ENCODE measurements around the gene P3R3URF.

The P3R3URF gene

DNA sequence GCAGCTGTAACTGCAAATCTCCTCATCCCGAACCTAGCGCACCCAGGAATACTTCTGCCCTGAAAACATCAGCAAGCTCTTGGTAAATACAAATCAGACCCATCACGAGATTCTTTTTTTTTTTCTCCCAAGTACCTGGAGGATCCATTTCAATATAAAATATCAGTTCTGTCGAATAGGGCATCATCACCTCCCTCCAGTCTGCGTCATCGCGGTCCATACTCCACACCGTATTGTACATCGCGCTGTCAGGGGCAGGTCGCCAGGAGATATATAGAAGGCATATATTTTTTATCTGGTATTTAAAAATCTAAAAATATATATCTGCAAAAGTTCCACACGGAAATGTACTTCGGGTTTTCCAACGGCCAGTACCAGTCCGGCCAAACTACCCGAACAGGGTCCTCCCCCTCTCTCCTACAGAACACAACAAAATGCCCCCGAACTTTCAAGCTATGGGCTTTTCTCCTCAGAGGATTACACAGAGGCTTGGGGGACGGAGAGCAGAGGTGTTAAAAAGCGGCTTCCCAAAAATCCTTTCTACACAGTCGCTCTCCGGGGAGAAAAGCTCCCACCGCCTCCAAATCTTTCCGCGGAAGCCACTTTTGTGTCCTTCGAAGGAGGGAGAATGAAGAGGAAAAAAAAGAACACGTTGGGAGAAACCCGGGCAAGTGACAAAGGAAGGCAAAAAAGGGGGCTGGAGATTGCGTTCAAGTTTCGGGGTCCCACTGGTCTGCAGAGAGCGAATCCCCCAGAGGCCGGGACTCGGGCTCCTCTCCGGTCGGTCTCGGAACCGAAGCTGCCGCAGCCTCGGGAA is 44.4 kb downstream of the P3R3URF start:
- DNase-seq (ENCODE audit: low read depth) = no peak

DNA sequence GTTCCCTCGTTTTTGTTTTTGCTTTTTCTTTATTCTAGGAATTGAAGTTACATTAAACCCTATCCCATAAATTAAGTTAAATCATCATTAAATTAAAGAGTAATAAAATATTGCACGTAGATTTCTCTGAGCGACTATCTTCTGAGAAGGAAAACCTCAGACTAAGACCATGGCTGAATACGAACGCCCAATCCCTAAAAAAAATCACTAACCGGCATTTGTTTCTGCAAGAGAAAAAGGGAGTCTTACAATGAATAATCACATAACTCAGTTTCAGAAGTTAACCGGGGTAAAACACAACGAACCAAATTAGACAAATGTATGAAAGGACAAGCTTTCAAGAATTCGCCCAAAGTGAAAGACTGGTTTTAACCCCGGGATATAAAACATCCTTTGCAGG is 45.2 kb downstream of the P3R3URF start:
- no peak for DNase-seq (ENCODE audit: low read depth)

DNA sequence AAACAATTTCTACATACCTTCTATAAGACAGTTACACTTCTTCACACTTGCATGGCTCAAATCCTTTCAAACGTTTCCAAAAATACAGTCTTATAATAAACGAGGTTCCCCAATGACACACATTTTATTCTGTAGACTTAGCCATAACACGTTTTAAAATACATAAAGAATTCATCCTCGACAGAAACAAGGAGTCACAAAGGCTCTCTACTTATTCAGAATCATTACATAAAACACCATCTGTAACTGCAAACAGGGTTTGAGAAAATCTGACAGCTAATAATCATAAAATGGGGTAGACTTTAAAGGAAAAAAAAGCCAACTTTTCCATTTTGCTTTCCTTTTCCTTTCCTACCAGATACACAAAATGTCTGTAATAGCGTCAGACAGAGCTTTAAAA is 45.7 kb downstream of the P3R3URF start:
- no peak for DNase-seq (ENCODE audit: low read depth)

- no peak for DNase-seq (ENCODE audit: low read depth)
Measured at GRCh38 chr1:46130121-46130520, 46.2 kb downstream of the P3R3URF start.

DNA sequence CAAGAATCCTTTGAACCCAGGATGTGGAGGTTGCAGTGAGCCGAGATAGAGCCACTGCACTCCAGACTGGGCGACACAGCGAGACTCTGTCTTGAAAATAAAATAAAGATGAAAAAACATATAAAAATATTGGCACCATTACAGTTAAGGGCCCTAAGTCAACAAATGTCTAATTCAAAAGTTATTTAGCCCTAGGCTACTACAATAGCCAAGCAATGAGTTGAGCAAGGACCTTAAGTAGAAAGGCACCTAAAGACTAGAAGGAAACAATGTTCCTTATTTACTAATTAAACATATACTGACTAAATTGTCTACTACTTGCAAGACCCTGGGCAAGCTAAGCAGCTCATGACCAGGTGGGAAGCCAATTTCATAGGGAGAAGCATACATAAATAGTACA is 47.9 kb downstream of the P3R3URF start:
- DNase-seq (ENCODE audit: low read depth) = no peak

Measured in activated T-helper 1 cell treated with Interleukin-2 at 50 U/mL for 16 hours (primary cell).